ENCODE measurements around the gene ATP8A1.

Gene ATP8A1

DNA sequence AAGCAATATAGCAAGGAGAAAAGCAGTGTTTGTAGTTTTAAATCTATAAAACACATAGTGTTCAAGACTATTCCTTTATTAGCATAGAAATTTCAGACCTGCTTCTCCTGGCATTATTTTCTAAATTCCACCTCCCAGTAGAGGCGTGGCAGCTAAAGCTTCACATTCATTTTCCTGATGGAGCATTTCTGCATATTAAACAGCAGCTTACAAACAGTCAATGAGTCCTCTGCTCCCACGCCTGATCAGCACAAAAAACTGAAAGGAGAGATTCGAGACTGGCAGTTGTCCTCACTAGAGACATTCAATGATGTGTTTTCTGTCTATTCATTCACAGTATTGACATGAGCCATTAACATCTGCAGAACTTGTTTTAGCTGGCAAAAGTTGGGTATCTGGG lies 198.2 kb downstream of the ATP8A1 start:
- DNase-seq: no peak

DNA sequence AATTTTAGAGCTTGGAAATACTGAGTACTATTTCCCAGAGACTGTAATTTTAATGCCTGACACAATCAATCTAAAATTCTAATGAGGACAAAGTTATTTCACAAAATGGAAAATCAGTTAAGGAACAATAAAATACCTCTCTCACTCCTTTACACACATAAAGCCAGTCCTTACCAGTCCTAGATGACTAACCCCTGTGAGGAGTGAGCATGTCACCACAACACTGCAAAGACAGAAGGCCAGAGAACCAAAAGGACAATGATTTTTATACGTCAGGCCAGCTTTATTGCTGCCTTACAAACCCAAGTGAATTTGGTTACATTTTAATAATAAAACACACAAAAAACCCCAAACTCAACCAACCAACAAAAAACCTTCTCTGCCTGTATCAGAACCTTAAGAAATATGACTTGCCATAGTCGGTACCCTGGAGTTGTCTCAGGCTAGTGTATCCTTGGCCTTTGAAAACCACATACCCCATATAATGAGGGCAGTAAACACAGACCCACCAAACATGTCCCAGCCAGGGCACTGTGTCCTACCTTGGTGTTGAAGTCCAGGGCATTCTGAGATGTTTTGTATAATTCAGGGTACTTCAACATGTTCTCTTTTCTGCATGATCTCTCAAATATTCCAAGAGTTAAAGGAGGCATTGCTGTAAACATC lies 202.0 kb downstream of the ATP8A1 start:
- no peak for DNase-seq

- DNase-seq: no peak
Measured at GRCh38 chr4:42453612-42454011, 203.3 kb downstream of the ATP8A1 start.

DNA sequence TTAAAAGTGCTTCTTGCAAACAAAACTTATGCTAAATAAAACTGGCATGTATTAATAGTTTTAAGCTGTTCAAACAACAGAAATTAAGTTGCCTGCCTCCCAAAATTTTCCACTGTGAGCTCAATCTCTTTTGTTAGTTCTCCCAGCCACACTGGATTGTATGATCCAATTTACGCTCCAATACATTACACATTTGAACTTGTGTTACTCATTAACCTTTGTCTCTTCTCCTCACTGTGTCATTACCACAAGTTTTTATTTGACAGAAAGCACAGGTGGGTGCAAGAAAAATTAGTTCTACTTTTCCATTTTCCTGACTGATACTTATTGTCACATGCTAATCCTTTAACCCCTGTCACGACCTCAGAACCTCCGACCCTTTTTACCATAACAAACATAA lies 204.1 kb downstream of the ATP8A1 start:
- DNase-seq: no peak

DNA sequence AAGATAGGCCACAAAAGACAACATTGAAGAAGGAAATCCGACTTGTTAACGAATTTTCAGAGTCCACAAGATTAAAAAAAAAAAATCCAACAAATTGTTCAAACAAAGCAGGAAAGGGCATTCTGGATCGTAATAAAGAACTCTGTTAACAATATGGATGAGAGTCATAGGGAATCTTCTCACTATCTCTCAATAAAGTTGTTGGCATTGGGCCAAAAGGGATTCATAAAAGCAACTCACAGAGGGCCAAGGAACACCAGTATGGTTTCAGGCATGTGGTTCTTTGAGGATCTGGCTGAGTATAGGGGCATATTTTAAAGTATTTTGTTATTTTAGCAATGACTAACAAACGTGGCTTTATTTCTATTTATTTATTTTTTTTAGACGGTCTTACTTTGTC lies 210.1 kb downstream of the ATP8A1 start:
- no peak for DNase-seq

- no peak for DNase-seq
Measured at GRCh38 chr4:42445038-42445437, 211.9 kb downstream of the ATP8A1 start.

DNA sequence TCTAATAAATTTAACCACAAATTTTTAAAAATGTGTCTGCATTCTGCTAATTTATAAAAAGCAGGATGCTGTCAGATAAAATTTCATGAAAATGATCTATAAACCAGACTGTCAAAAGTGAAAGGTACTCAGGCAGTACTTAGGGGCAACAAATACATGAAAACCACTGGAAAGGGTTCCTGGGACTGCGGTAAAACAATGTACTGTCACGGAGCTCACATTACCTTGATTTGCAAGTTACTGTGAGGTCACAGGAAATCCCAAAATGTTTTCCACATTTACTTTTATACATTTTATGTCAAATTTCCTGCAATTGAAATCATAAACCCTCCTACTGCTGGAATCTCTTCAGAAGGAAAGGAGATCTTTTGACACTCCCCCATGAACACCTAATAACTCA lies 214.3 kb downstream of the ATP8A1 start:
- DNase-seq: no peak

DNA sequence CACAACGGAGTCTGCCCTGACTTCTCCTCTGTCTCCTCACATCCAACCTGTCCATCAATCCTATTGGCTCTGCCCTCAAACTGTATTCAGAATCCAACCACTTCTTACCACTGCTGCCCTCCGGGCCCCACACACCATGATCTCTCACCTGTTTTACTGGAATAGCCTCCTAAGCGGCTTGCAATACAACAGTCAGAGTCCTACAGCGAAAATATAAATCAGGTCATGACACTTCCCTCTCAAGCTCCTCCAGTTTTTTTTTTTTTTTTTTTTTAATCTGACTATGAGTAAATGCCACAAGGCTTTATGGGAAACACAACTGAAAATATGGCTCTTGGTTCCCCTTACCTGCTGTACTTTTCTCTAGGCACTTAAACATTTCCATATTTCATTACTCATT lies 216.8 kb downstream of the ATP8A1 start:
- no peak for DNase-seq

DNA sequence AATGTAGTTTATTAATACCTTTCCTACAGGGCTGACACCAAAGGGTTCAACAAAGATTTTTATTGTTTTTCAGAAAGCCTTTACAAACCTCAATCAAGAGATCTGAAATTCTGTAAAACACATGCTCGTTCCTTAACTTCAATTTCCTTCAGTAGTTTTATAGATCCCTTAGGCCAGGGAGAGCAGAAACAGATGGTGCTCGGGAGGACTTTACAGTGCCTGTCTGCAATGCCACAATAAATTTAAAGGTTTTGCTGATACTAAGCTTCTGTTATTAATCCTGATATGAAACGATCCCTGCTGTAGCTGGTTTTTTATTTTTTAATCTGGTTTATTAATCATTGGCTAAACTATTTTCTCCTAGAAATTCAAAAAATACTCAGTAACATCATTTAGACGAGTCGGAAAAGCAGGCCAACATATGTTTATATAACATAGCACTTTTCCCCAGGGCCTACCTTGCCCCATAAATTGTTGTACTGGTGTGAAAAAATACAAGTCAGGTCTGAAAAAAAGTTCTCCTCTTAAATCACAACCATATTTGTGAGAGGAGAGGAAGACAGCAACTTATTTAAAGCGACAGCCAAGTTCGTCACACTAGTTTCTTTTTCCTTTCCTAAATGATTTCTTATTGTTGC lies 219.9 kb downstream of the ATP8A1 start:
- DNase-seq: no peak

- no peak for DNase-seq
Measured at GRCh38 chr4:42428036-42428435, 228.9 kb downstream of the ATP8A1 start.

DNA sequence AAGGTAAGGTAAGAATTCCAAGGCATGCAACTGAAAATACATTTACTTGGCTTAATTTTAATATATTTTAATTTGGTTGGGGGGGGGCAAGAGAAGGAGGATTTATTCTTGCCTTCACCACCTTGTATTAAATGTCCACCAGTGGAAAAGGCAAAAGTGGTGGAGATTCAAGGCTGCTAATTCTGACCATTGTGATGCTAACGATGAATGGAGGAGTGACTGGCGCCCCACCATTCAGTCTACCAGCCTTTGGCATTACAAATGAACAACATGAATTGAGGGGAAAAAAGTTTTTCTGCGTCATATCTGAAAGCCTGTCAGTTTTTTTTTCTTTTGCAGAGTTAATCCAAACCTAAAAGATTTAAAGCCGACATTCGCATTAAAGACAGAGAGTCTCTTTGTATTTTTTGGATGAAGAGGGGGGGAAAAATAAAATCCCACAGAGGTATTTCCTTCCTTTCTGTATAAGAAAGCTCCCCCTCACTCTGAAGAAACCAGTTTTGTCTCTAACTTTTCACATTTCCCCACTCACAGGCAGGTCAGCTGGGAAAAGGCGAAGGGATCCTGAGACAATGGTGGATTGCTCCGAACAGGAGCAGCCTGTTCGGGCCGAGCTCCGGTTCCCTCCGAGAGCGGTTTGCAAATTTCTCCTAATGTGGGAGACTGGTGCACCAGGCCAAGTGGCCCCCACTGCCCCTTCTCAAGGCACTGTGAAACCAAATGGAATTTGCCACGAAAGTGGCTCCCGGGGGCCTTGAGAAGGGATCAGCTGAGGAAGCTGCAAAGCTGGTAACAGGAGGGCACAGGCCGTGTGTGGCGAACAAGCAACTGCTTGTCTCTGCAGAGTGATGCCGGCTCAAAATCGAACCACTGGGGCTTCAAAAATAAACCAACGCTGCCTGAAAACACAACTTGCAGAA lies 231.5 kb downstream of the ATP8A1 start:
- DNase-seq: no peak

GRCh38 chr4:42420140-42420539 lies 236.8 kb downstream of the ATP8A1 start:
- DNase-seq: no peak

- DNase-seq: no peak
Measured at GRCh38 chr4:42417550-42417949, 239.4 kb downstream of the ATP8A1 start.

- DNase-seq: no peak
Measured at GRCh38 chr4:42416017-42416416, 240.9 kb downstream of the ATP8A1 start.

GRCh38 chr4:42415281-42415680 lies 241.6 kb downstream of the ATP8A1 start:
- no peak for DNase-seq

- no peak for DNase-seq
Measured at GRCh38 chr4:42412251-42412650, 244.7 kb downstream of the ATP8A1 start.

DNA sequence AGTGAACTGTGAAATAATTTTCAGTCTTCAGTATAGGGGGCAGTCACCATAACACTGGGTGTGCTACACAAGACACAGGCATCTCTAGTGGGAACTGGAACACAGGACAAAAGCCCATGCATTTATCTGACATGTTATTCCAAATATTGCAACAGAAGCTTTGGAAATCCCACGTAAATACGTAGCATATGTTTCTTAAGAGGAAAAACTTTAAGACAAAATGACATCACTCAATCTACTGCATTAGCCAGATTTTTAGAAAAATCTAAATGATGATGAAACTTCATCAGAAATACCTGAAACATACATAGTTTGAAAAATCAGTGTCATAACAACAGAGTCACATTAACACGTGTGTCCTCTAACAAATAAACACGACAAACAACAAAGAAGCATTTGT lies 245.1 kb downstream of the ATP8A1 start:
- no peak for DNase-seq

DNA sequence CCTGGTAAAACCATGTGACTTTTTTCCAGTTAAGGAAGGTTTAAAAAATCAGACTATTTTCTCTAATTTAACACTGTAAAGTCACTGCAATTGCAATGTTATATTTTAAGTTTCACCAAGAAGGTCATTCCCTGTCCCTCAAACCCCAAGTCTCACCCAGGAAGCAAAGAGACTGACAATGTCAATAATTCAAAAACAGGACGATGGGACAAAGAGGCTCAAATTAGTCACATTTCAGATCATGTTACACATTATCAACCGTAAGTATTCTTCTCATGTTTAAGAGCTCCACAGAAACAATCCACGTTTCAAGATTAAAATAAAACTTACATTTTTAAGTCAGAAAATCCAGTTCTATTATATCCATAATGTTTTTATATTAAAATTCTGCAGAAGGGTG lies 246.5 kb downstream of the ATP8A1 start:
- no peak for DNase-seq

DNA sequence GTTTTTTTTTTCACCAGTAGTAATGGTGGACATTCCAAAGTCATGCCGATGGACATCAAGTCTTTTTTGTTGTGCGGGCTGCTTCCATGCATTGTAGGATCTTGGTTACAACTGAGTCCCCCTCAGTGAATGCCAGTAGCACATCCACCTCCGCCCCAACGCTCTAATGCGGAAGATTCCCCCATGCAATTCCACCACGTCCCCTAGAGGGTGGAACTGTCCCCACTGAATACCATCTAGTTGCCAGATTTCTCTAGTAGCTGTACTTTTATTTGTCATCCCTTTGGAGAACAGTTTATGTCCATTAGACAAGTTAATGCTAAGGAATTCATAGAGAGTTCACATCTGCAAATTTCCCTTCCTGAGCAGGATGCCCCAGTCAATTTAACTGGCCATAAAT lies 252.9 kb downstream of the ATP8A1 start:
- no peak for DNase-seq

DNA sequence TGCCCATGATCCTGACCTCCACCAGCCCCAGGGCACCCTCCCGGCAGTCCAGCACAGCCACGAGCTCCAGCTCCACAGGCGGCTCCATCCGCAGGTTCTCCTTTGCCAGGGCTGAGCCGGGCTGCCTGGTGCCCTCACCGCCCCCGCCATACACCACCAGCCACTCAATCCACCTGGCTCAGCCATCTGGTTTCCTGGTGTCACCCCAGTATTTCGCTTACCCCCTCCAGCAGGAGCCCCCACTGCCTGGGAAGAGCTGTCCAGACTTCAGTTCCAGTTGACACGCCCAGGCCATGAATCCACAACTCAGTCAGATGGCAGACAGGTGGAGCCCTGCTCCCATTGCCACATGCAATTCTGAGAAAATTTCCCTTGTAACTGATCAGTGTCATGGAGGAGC lies 255.7 kb downstream of the ATP8A1 start:
- no peak for DNase-seq

DNA sequence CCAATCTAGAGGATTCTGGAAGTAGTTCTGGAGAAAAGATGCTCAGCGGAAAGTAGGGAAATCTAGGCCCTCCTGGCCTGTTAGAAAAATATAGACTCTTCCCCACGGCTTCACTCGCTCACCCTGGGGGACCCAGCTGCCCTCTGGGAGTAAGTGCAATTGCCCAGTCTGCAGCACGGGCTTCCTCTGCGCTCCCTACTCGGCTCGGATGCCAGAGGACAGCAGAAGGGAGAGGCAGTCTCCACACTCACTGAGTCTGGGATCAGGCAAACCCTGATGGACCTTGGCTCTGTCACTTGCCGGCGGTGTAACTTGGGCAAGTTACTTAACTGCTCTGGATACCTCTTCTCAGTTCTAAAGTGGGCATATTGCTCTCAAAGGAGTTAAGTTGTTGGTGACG lies 257.5 kb downstream of the ATP8A1 start:
- no peak for DNase-seq

DNA sequence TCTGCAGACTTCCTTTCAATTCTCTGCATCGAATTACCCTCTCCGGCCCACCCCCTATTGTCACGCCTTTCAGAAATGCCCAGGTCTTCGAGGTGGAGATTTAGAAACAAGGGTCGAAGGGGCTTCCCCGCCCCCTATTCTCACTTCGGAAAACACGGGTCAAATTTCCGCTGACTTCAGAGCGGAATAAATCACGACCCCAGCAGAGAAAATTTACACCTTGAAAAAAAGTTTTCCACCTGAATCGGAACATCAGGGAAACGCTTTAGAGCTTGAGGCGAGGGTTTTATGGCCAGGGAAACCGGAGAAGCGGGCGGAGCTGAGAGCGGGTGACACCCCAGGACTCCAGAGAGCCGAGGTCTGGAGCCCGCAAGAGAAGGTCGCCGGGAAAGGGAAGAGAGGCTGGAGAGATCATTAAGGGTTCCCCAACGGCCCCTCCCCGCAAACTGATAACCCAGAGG lies 258.0 kb downstream of the ATP8A1 start:
- no peak for DNase-seq

GRCh38 chr4:42398171-42398870 lies 258.6 kb downstream of the ATP8A1 start:
- no peak for DNase-seq
